Loucy (cell line): ENCODE measurements around the gene DTX3.
A peak's percentile ranks its signal among the peaks of the same experiment; 100 is the strongest.

Experiments used
- H2AFZ ChIP-seq: fragments of 200-600 bp; sonication (generic); 2 replicates; pipeline ENCODE4 v1.6.0; 2016; ENCODE audit warnings: antibody characterized with exemption, mild to moderate bottlenecking, low read length, moderate library complexity
- H3F3A ChIP-seq: fragments of 200-600 bp; 2 replicates; pipeline ENCODE4 v1.6.0; 2016; ENCODE audit warnings: antibody characterized with exemption, low read depth, mild to moderate bottlenecking
- H3K27me3 ChIP-seq: fragments of 200-600 bp; sonication (generic); 2 replicates; pipeline ENCODE4 v1.6.1; 2014; ENCODE audit warnings: low read length, mild to moderate bottlenecking; ENCODE audit not compliant: insufficient read depth, poor library complexity, severe bottlenecking
- H3K36me3 ChIP-seq: fragments of 200-600 bp; sonication (generic); 2 replicates; pipeline ENCODE4 v1.6.1; 2016; ENCODE audit warnings: low read length; ENCODE audit not compliant: insufficient read depth
- H3K4me1 ChIP-seq: fragments of 200-600 bp; sonication (generic); 2 replicates; pipeline ENCODE4 v1.5.1; 2014; ENCODE audit warnings: low read length, mild to moderate bottlenecking; ENCODE audit not compliant: insufficient read depth, poor library complexity, severe bottlenecking
- H3K4me2 ChIP-seq: fragments of 200-600 bp; sonication (generic); 2 replicates; pipeline ENCODE4 v1.6.0; 2014; ENCODE audit warnings: antibody characterized with exemption, low read length, low read depth, mild to moderate bottlenecking; ENCODE audit not compliant: poor library complexity, severe bottlenecking
- H3K4me3 ChIP-seq: fragments of 200-600 bp; sonication (generic); 2 replicates; pipeline ENCODE4 v1.5.1; 2014; ENCODE audit warnings: low read length, mild to moderate bottlenecking, mixed read lengths; ENCODE audit not compliant: poor library complexity, severe bottlenecking
- H3K79me2 ChIP-seq: fragments of 200-600 bp; sonication (generic); 2 replicates; pipeline ENCODE4 v1.6.1; 2014; ENCODE audit warnings: low read length; ENCODE audit not compliant: insufficient read depth
- H3K9ac ChIP-seq: fragments of 200-600 bp; sonication (generic); 2 replicates; pipeline ENCODE4 v1.6.0; 2014; ENCODE audit warnings: mild to moderate bottlenecking, low read depth, low read length, moderate library complexity; ENCODE audit not compliant: poor library complexity, severe bottlenecking
- H3K9me2 ChIP-seq: fragments of 200-600 bp; sonication (generic); replicated peaks from 2 replicates; pipeline ENCODE4 v1.6.1; 2016; ENCODE audit warnings: low read depth, low read length, mixed read lengths
- H3K9me3 ChIP-seq: fragments of 200-600 bp; sonication (generic); 2 replicates; pipeline ENCODE4 v1.6.1; 2014; ENCODE audit warnings: mild to moderate bottlenecking, antibody characterized with exemption, low read length, low read depth; ENCODE audit not compliant: insufficient read depth
- H4K20me1 ChIP-seq: fragments of 200-600 bp; sonication (generic); 2 replicates; pipeline ENCODE4 v1.6.0; 2014; ENCODE audit warnings: antibody characterized with exemption, low read length, mild to moderate bottlenecking; ENCODE audit not compliant: insufficient read depth, poor library complexity, severe bottlenecking
- CTCF ChIP-seq: fragments of 200-600 bp; sonication (generic); conservative IDR thresholded peaks from 2 replicates; pipeline ENCODE4 v1.5.1; 2014; ENCODE audit warnings: mild to moderate bottlenecking, antibody characterized with exemption, low read length
- EZH2phosphoT487 ChIP-seq: fragments of 200-600 bp; IDR thresholded peaks from 2 replicates; pipeline ENCODE4 v1.6.1; 2018; ENCODE audit warnings: antibody characterized with exemption, mild to moderate bottlenecking, moderate library complexity, borderline replicate concordance

DTX3 gene

DNA sequence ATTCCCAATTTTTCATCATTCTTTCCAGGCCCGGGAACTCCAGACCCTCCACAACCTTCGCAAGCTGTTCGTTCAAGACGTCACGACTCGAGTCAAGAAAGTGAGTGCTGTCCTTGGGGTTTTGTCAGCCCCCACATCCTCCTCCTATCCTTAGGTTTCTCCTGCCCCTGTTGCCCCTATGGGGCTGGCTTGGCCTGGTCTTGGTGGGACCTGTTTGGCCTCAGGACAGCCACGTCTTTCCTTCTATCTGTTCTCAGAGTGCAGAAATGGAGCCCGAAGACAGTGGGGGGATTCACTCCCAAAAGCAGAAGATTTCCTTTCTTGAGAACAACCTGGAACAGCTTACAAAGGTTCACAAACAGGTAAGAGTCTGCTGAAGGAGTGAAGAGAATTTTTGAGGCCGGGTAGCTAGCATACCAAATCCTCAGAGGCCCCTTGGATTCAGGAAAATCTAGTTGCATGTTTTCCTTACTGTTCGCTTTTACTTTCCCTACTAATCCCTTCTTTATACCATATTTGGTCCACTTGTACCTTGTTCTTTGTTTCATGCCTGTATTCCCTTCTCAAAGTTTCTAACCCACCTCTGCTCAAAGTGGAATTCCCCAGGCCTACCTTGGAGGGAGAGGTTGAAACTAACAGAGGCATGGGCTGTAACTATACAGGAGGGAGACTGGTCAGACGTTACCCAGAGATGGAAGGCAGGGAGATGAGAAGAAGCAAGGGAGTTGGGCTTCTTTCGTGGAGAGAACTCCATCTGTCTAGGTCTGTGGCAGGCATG lies 26.5 kb upstream of the DTX3 start:
- Histone ChIP-seq H3K4me3 (no peak overlapping the region), H3K27me3 (no peaks in the 10 kb centered on the region), H3K9ac (no peak overlapping the region), H2AFZ (no peak overlapping the region), H3K4me1 (peaks cover 5% of the 10 kb centered on the region), H3F3A (no peaks in the 10 kb centered on the region), H3K4me2 (no peak overlapping the region), H3K9me2 (no peaks in the 10 kb centered on the region), H3K9me3 (no peaks in the 10 kb centered on the region), H3K79me2 (no peaks in the 10 kb centered on the region), H4K20me1 (no peaks in the 10 kb centered on the region), H3K36me3 (no peaks in the 10 kb centered on the region)
- TF ChIP-seq CTCF (no peak), EZH2phosphoT487 (no peak)

DNA sequence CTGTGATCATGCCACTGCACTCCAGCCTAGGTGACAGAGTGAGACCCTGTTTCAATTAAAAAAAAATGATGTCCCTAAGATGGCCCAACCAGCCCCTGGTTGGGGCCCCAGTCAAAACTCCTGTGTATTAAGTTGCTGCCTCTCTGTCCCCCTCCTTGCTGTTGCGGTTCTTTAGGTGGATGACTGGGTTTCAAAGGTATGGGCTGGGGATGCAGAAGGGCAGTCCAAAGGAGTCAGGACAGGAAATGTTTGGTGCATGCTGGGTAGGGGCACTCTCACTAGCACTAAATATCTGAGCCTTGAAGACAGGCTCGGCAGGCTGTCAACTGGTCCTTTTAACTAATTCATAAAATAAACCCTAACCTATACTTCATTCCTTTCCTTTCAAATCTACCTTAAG lies 25.6 kb upstream of the DTX3 start:
- Histone ChIP-seq H3K27me3 (no peaks in the 10 kb centered on the region), H3K9me3 (no peaks in the 10 kb centered on the region), H3K79me2 (no peaks in the 10 kb centered on the region), H2AFZ (no peak overlapping the region), H3K4me1 (peaks cover 10% of the 10 kb centered on the region), H4K20me1 (no peaks in the 10 kb centered on the region), H3K4me3 (no peak overlapping the region), H3K4me2 (no peak overlapping the region), H3K9ac (no peak overlapping the region), H3K36me3 (no peaks in the 10 kb centered on the region), H3F3A (no peaks in the 10 kb centered on the region), H3K9me2 (no peaks in the 10 kb centered on the region)
- no peak for TF ChIP-seq CTCF
- no peak for TF ChIP-seq EZH2phosphoT487

DNA sequence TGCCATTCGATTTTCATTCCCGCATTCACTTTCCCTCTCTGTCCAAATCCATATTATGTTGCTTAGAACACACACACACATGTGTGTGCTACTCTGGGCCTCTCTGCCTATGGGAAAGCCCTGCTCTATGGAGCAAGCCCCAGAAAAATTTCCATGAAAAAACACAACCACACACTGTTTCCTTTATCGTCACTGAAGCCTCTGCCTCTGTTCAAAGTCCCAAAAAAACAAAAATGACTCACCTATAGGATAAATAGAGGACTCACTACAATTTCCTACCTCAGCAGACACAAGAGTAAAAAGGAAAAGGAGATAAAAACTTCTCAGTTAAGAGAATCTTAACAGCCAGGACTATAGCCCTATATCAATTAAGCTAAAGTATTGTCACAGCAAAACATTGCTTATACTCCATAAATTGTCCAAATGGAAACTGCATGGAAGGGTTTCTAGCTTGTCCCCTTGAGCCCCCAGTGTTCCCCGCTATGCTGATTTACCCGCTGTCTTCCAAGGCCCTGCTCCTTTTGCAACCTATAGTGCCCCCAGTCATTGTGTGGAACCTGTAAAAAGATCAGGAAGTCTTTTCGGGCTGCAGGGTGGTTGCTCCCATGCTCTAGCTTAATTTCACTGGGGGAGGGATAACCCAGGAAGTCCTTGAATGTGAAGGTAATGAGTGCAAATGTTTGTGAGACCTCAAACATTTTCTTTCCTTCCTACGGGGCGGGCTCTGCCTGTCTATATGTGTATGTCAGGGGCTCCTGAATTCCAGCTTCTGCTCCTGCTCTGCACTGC lies 24.8 kb upstream of the DTX3 start:
- no peaks in the 10 kb centered on the region for H3K36me3 ChIP-seq
- H3K9ac ChIP-seq = no peak overlapping the region
- peaks cover 10% of the 10 kb centered on the region for H3K4me1 ChIP-seq
- no peaks in the 10 kb centered on the region for H3K27me3 ChIP-seq
- H3K9me2 ChIP-seq = no peaks in the 10 kb centered on the region
- H4K20me1 ChIP-seq = no peaks in the 10 kb centered on the region
- no peaks in the 10 kb centered on the region for H3K9me3 ChIP-seq
- TF ChIP-seq CTCF (no peak), EZH2phosphoT487 (no peak)
- peak overlapping the region; percentile 76 for H2AFZ ChIP-seq
- H3K4me2 ChIP-seq = no peak overlapping the region
- H3F3A ChIP-seq = no peaks in the 10 kb centered on the region
- no peaks in the 10 kb centered on the region for H3K79me2 ChIP-seq
- no peak overlapping the region for H3K4me3 ChIP-seq
